CD14-positive monocyte (primary cell): ENCODE results near the gene UTP11. TPM values are rescaled to one million over a fixed set of nuclear protein-coding genes. Genes with fewer than 3 reads are reported as not detected.

Experiments
- DNase-seq, 3 donors: peaks; one replicate each; pipeline ENCODE4 v3.0.0-alpha.2; 2011 to 2022
- H2AFZ ChIP-seq: 2 replicates; pipeline ENCODE4 v1.6.0; 2012; ENCODE audit warnings: mild to moderate bottlenecking, low read depth, low read length, inconsistent platforms; ENCODE audit not compliant: insufficient read depth, poor library complexity, severe bottlenecking
- H3K27ac ChIP-seq, 2 donors: 1 replicate in 1 of 2; 2 replicates in 1 of 2; pipeline ENCODE4 v1.5.1; 2012 to 2013; ENCODE audit warnings: low read length in 2 of 2, control low read depth in 1 of 2, inconsistent platforms in 1 of 2, low read depth in 1 of 2, mild to moderate bottlenecking in 1 of 2
- H3K27me3 ChIP-seq, 2 donors: one replicate each; pipeline versions ENCODE4 v1.6.0 to v1.6.1; 2011 to 2013; ENCODE audit warnings: low read length in 2 of 2; ENCODE audit not compliant: control insufficient read depth in 2 of 2, insufficient read depth in 2 of 2
- H3K36me3 ChIP-seq, 2 donors: replicated peaks in 1 of 2; 1 replicate in 1 of 2; 2 replicates in 1 of 2; pipeline versions ENCODE4 v1.5.1 to v1.6.1; 2012 to 2013; ENCODE audit warnings: low read length in 2 of 2, control low read depth in 1 of 2, inconsistent platforms in 1 of 2, mild to moderate bottlenecking in 1 of 2; ENCODE audit not compliant: insufficient read depth in 2 of 2, control insufficient read depth in 1 of 2
- H3K4me1 ChIP-seq, 2 donors: 1 replicate in 1 of 2; 2 replicates in 1 of 2; pipeline versions ENCODE4 v1.5.1 to v1.6.1; 2012 to 2013; ENCODE audit warnings: low read length in 2 of 2, control low read depth in 1 of 2, inconsistent platforms in 1 of 2, mild to moderate bottlenecking in 1 of 2, moderate library complexity in 1 of 2; ENCODE audit not compliant: insufficient read depth in 2 of 2, control insufficient read depth in 1 of 2
- H3K4me2 ChIP-seq: replicated peaks from 2 replicates; pipeline ENCODE3; 2012; ENCODE audit warnings: low read length, moderate library complexity, mild to moderate bottlenecking; ENCODE audit not compliant: poor library complexity, severe bottlenecking; ENCODE audit errors: extremely low read depth
- H3K4me3 ChIP-seq, 3 experiments: fragments of 200-600 bp in 1 of 3; sonication (generic) in 1 of 3; replicated peaks in 1 of 3; 1 replicate in 2 of 3; 2 replicates in 1 of 3; pipeline ENCODE4 v1.5.1; 2011 to 2013; ENCODE audit warnings: low read length in 3 of 3, mild to moderate bottlenecking in 3 of 3, control low read depth in 2 of 3, low read depth in 2 of 3, inconsistent platforms in 1 of 3, moderate library complexity in 1 of 3
- H3K79me2 ChIP-seq: 2 replicates; pipeline ENCODE4 v1.6.0; 2012; ENCODE audit warnings: mild to moderate bottlenecking, control low read depth, inconsistent platforms, low read length, moderate library complexity; ENCODE audit not compliant: insufficient read depth
- H3K9ac ChIP-seq: 2 replicates; pipeline ENCODE4 v1.6.0; 2017; ENCODE audit warnings: low read length, mild to moderate bottlenecking; ENCODE audit not compliant: insufficient read depth, poor library complexity, severe bottlenecking
- H3K9me3 ChIP-seq, 2 donors: replicated peaks in 1 of 2; 1 replicate in 1 of 2; 2 replicates in 1 of 2; pipeline versions ENCODE4 v1.5.1 to v1.6.1; 2012 to 2013; ENCODE audit warnings: low read length in 2 of 2, control low read depth in 1 of 2; ENCODE audit not compliant: control insufficient read depth in 1 of 2, insufficient read depth in 1 of 2
- H4K20me1 ChIP-seq: 2 replicates; pipeline ENCODE4 v1.6.0; 2012; ENCODE audit warnings: mild to moderate bottlenecking, low read length, control low read depth, moderate library complexity; ENCODE audit not compliant: insufficient read depth
- H3K27ac Mint-ChIP-seq, 7 donors: one replicate each; pipeline ENCODE4 v1.8.0; 2020; ENCODE audit warnings: mild to moderate bottlenecking in 7 of 7, mixed read lengths in 7 of 7, moderate library complexity in 6 of 7, inconsistent platforms in 2 of 7
- H3K27me3 Mint-ChIP-seq, 3 donors: one replicate each; pipeline ENCODE4 v1.8.0; 2021 to 2022; ENCODE audit warnings: low read depth in 3 of 3, mild to moderate bottlenecking in 3 of 3, mixed read lengths in 3 of 3, moderate library complexity in 3 of 3, inconsistent platforms in 1 of 3
- H3K36me3 Mint-ChIP-seq, 2 donors: one replicate each; pipeline ENCODE4 v1.8.0; 2020; ENCODE audit warnings: mixed read lengths in 2 of 2, inconsistent platforms in 1 of 2, mild to moderate bottlenecking in 1 of 2
- H3K4me1 Mint-ChIP-seq: one replicate; pipeline ENCODE4 v1.8.0; 2020; ENCODE audit warnings: mild to moderate bottlenecking, mixed read lengths
- H3K4me3 Mint-ChIP-seq, 2 donors: one replicate each; pipeline ENCODE4 v1.8.0; 2020; ENCODE audit warnings: mild to moderate bottlenecking in 2 of 2, mixed read lengths in 2 of 2, moderate library complexity in 1 of 2
- H3K9me3 Mint-ChIP-seq, 7 donors: one replicate each; pipeline ENCODE4 v1.8.0; 2020 to 2022; ENCODE audit warnings: mixed read lengths in 7 of 7, mild to moderate bottlenecking in 6 of 7, moderate library complexity in 6 of 7, inconsistent platforms in 2 of 7
- CTCF ChIP-seq: fragments of 200-600 bp; IDR thresholded peaks from one replicate; pipeline ENCODE4 v1.8.0; 2022; ENCODE audit warnings: antibody characterized with exemption, mild to moderate bottlenecking
- WGBS: methylation state at CpG from one replicate; pipeline ENCODE4 v1.1.5; 2013; ENCODE audit warnings: missing lambda C conversion rate; ENCODE audit not compliant: insufficient coverage; 5-methylcytosine and 5-hydroxymethylcytosine counted together
- intact Hi-C, 2 donors: fragments of 100-400 bp; cut with micrococcal nuclease; formaldehyde crosslinking; loops; one replicate each; pipeline versions ENCODE4 v1.15.0 to v1.15.1; 2023
- polyA plus RNA-seq, 3 donors: library from polyadenylated mRNA; depleted of rRNA in 1 of 3; unstranded in 2 of 3; stranded (reverse) in 1 of 3; fragments of 300-500 nt in 2 of 3; fragments of >200 nt in 1 of 3; fragmentation: Illumina TruSeq in 2 of 3; gene quantifications; 1 replicate in 2 of 3; 2 replicates in 1 of 3; pipeline ENCODE4 v1.2.3, GENCODE V29; 2012 to 2021

The UTP11 gene
- polyA plus RNA-seq, 3 donors: 10.9 to 26.0 (median 20.5) TPM

- intact Hi-C loops: no loop called here
- 85% methylated on average over 4 of the region's 6 CpGs for WGBS
- no peaks in the 10 kb centered on the region for H3K36me3 Mint-ChIP-seq
- Histone ChIP-seq H3K4me1 (no peaks in the 10 kb centered on the region), H2AFZ (no peak overlapping the region), H4K20me1 (no peaks in the 10 kb centered on the region), H3K36me3 (no peaks in the 10 kb centered on the region), H3K27ac (no peak overlapping the region), H3K79me2 (no peaks in the 10 kb centered on the region), H3K9ac (no peak overlapping the region), H3K9me3 (no peaks in the 10 kb centered on the region), H3K27me3 (no peaks in the 10 kb centered on the region), H3K4me2 (no peak overlapping the region), H3K4me3 (no peak overlapping the region)
- no peak for DNase-seq
- H3K4me3 Mint-ChIP-seq: no peak overlapping the region
- TF ChIP-seq CTCF: no peak
- H3K27ac Mint-ChIP-seq: no peak overlapping the region
- H3K27me3 Mint-ChIP-seq: peaks cover 4 to 16% (median 8%) of the 10 kb centered on the region in 3 donors
- no peaks in the 10 kb centered on the region for H3K9me3 Mint-ChIP-seq
- H3K4me1 Mint-ChIP-seq: no peaks in the 10 kb centered on the region
These were observed 50.1 kb downstream of the UTP11 start for GRCh38 chr1:38062361-38063288.

- no peak overlapping the region for H2AFZ ChIP-seq
- WGBS: 81% methylated on average over 4 of the region's 5 CpGs
- no peaks in the 10 kb centered on the region for H3K4me1 ChIP-seq
- Mint-ChIP-seq H3K27ac (no peak overlapping the region), H3K9me3 (peaks cover 0 to under 1% (median 0%) of the 10 kb centered on the region in 7 donors), H3K4me3 (no peak overlapping the region), H3K27me3 (peaks cover 5 to 19% (median 17%) of the 10 kb centered on the region in 3 donors), H3K4me1 (no peaks in the 10 kb centered on the region), H3K36me3 (no peaks in the 10 kb centered on the region)
- peaks cover 0 to 3% of the 10 kb centered on the region in 2 donors for H3K27me3 ChIP-seq
- DNase-seq: no peak
- H3K4me2 ChIP-seq: no peak overlapping the region
- H3K9me3 ChIP-seq: no peaks in the 10 kb centered on the region
- intact Hi-C loops: no loop called here
- no peak overlapping the region for H3K9ac ChIP-seq
- no peak for TF ChIP-seq CTCF
- H3K36me3 ChIP-seq: no peaks in the 10 kb centered on the region
- no peaks in the 10 kb centered on the region for H3K79me2 ChIP-seq
- no peaks in the 10 kb centered on the region for H4K20me1 ChIP-seq
- no peak overlapping the region for H3K27ac ChIP-seq
- H3K4me3 ChIP-seq: no peak overlapping the region
These were observed 51.1 kb downstream of the UTP11 start for GRCh38 chr1:38063616-38064015.
